ENCODE results near the gene EPHB1.

EPHB1 gene

DNA sequence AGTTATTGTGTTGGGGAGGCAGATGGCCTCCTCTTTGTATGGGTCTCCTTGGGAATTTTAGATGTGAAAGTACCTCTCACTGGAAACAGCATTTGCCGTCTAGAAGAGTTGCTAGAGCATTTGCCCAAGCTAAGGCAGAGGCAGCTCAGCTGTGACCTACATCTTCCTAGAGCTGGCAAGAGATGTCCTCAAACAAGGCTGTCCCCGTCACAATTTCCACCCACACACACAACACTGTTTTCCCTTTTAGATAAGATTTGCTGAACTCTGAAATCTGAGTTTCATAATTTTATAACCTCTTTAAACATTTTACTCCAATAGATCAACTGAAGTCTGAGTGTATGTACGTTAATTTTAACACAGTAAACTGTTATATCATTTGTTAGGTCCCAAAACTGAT, 352.6 kb downstream of the EPHB1 start:
- no peak overlapping the region for H3K4me3 ChIP-seq (ENCODE audit: low read depth, low read length)

- H3K4me3 ChIP-seq (ENCODE audit: low read depth, low read length): no peak overlapping the region
Observed at GRCh38 chr3:135148398-135149020, 353.4 kb downstream of the EPHB1 start.

DNA sequence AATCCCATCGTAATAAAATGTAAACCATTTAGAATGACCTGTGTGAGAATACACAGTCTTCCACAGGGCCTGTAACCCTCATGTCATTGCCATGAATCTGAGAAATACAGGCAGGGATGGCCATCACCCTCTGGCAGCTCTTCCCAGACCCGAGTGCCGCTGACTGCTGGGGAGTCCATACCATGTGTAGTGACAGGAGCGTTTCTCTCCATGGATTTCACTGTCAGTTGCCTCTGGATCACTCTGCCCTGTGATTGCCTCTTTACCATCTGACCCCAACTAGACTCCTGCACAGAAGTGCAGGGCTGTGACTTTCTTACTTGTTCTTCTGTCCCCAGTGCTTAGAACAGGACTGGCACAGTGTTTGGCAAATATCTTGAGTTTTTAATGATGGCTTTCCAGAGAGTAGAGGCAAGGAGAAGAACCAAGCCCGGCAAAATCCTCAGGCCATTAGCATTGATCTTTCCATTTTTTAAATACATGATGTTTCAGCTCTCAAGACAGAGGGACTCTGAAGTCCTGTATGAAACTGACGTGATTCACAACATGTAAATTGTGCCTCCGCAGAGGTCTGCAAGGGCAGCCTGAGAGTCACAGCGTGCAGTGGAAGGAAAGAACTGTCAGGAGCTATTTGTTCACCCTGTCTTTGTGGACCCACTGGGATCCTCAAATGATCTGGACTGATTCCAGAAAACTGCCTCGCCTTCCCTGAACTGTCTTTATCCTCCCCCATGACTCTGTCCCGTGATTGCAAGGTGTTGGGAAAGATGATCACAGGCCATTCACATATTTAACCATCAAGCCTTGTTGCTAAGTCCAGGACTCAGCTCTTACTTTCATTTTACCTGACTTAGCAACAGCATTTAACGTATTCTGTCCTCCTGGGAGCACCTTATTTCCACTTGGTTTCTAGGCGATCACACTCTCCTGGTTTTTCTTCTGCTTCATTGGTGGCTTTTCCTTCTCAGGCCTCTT, 354.9 kb downstream of the EPHB1 start:
- H3K4me3 ChIP-seq (ENCODE audit: low read depth, low read length): no peak overlapping the region

DNA sequence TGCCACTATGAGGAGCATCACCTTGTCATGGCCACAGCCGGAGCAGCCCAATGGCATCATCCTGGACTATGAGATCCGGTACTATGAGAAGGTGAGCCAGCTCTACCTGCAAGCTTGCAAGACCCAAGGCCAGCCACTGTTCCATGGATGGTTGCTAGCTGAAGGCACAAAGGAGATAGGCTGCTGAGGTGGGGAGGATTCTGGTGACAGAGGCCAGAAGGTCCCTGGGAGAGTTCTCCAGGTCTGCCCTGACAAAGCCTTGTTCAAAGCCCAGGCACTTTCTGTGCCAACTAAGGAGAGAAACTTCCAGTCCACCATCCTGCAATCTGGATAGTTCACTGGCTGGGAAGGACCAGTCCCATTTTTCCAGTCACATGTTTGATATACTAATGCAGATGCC, 359.1 kb downstream of the EPHB1 start:
- H3K4me3 ChIP-seq (ENCODE audit: low read depth, low read length): no peak overlapping the region

DNA sequence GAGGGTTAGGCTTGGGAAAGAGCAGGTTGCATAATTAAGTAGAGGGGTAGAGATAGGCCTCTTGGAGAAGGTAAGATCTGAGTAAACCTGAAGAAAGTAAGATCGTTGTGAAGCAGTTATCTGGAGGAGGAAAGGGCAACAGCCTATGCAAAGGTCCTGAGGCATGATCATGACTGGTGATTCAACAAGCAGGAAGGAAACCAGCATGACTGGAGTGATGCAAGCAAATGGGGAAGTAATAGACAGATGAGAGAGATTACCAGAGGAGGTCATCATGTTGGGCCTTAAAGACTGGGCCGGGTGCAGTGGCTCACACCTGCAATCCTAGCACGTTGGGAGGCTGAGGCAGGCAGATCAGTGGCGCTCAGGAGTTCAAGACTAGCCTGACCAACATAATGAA, 360.2 kb downstream of the EPHB1 start:
- H3K4me3 ChIP-seq (ENCODE audit: low read depth, low read length): no peak overlapping the region

DNA sequence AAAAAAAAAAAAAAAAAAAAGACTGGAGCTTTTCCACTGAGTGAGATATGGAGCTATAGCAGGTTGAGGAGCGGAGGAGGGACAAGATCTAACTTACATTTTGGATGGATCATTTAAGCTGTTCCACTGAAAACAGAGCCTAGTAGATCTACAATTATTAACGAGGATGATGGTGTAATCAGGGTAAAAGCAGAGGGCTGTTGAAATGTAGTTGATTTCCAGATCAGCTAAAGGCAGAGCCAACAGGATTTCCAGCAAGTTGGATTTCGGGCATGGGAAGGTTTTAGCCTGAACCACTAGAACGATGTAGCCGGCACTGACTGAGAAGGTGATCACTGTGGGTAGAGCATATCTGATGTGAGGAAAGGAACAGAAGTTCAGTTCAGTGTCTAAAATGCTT, 360.7 kb downstream of the EPHB1 start:
- no peak overlapping the region for H3K4me3 ChIP-seq (ENCODE audit: low read depth, low read length)

GRCh38 chr3:135157045-135157740, 362.1 kb downstream of the EPHB1 start:
- H3K4me3 ChIP-seq (ENCODE audit: low read depth, low read length): no peak overlapping the region

- H3K4me3 ChIP-seq (ENCODE audit: low read depth, low read length): no peak overlapping the region
Observed at GRCh38 chr3:135158520-135158919, 363.5 kb downstream of the EPHB1 start.

DNA sequence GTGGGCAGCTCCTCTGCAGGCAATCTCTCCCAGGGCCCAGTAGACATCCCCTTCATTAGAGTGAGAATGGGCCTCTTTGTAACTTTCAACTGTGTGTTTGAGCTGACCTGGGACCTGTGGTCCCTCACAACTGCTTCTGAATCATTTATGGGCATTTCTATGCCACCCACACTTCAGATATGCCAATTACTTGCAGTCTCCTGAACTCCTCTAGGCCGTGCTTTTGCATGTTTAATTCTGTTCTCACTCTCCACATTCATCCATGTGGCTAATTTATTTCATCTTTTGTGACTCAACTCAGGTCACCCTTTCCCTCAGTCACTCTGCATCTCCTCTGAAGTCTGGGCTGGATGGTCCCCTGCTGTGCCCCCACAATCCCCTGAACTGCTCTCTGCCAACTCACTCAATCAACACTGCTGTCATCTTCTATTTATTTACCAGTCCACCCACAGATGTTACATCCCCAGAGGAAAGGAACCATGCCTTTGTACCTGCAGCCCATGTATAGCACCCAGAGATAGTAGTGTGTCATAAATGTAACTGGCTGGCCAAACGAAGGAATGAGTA, 364.7 kb downstream of the EPHB1 start:
- no peak overlapping the region for H3K4me3 ChIP-seq (ENCODE audit: low read depth, low read length)

GRCh38 chr3:135161425-135161824, 366.4 kb downstream of the EPHB1 start:
- H3K4me3 ChIP-seq (ENCODE audit: low read depth, low read length): no peak overlapping the region

DNA sequence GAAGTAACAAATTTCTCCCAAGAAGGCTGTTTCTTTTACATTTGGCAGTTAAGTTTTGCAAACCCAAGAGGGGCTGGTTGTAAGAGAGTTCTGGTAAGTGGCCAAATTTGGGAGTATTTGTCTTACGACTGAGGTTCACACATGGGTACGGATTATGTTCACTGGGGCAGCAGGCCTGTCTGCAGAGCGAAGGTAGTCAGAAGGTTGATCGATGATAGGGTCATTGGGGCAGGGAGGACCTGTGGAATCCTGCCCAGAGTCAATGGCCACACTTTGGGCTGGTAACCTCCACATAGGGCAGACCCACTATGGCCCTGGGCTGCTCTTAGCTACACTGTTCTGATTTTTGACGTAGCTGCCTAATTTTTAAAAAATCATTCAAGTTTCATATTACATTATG, 368.6 kb downstream of the EPHB1 start:
- no peak overlapping the region for H3K4me3 ChIP-seq (ENCODE audit: low read depth, low read length)

DNA sequence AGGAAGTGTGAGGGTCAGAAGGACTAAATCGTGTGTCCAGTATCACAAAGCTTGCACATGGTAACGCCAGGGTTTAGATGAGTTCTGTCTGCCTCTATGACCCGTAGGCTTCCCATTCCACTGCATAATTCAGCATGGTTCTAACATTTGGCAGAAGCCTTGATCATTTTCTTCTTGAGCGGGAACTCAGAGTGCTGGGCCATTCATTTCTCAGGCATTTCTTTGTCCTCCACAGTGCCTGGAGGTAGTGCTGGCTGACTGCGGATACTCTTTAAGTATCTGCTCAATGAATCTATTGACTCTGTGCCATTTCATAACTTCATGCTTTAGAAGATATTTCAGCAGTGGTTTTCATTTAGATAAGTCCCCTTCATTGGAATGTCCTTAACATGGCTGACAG, 370.2 kb downstream of the EPHB1 start:
- H3K4me3 ChIP-seq (ENCODE audit: low read depth, low read length): no peak overlapping the region

DNA sequence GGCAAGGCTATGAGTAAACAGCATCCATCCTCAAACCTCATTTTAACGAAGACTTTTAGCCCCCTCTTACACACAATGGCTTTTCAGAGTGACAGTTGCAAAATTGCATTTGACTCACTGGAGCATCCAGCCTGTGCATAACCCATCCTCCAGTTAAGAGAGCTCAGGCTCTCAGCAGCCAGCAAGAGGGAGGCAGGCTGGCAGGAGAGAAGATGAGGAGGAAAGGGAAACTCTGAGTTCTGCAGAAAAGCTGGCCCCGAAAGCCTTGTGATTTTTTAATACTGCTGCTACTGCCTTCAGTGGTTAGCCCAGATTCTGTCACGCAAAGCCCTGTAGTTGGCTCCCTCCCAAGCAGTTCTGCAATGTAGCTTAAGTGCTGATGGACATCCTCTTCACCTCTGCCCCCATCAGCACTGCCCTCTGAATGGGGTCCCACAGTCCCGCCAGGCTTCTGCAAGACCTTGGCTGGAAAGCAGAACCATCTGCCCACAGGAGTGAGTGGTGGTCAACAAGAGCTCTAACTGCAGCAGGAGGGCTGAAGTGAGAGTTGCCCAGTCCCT, 371.3 kb downstream of the EPHB1 start:
- no peak overlapping the region for H3K4me3 ChIP-seq (ENCODE audit: low read depth, low read length)

GRCh38 chr3:135168822-135169221, 373.8 kb downstream of the EPHB1 start:
- no peak overlapping the region for H3K4me3 ChIP-seq (ENCODE audit: low read depth, low read length)

GRCh38 chr3:135169651-135170050, 374.6 kb downstream of the EPHB1 start:
- H3K4me3 ChIP-seq (ENCODE audit: low read depth, low read length): no peak overlapping the region

- H3K4me3 ChIP-seq (ENCODE audit: low read depth, low read length): no peak overlapping the region
Observed at GRCh38 chr3:135170732-135171131, 375.7 kb downstream of the EPHB1 start.

DNA sequence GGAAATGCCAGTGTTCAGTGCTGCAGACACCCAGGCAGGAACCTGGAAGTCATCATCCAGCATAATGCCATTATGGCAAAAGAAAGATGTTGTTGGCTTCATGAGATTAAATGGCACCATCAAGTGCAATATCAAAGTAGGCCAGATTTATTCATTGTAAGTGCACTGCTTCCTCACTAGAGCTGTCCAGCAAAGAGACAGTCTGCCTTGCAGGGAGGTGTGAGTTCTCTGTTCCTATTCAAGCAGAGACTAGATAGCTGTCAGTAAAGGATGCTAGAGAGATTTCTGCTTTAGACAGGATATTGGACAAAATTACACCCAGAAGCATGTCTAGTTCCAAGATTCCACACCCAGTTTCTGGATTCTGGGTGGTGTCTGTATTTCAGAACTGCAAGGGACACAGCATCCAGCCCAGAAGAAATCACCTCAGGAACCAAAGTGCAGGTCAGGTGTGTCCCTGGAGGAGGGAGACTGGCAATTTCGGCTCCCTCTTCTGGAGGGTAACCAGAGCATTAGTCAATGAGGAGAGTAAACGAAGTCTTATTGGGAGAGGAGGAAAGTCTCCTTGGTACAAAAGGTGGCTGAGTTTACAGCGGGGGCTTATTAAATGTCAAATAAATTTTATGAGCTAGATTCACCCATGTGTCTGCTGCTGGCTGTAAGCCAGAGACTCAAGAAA, 377.3 kb downstream of the EPHB1 start:
- H3K4me3 ChIP-seq (ENCODE audit: low read depth, low read length): no peak overlapping the region

DNA sequence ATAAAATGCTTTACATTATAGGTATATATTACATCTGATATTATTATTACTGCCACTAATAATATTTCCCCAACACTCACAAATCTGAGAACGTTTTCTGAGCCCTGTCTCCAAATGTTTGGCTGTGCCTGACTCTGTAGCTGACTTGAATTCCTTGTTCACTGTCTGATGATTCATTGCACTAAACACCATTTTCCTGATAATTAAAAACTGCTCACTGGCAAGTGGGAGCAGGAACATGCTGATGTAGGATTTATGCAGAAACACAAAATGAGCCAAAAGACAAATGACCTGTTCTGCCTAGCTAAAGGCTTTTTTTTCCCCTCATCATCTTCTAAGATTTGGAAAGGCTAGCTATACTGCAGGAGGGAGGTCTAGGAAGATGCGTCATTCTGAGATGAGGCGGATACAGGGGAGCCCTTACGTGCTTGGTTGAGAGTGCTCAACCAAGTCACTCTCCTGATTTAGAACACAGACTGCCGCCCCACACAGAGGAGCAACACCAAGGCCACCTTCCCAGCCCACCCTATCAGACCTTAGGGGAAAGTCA, 380.7 kb downstream of the EPHB1 start:
- H3K4me3 ChIP-seq (ENCODE audit: low read depth, low read length): no peak overlapping the region

DNA sequence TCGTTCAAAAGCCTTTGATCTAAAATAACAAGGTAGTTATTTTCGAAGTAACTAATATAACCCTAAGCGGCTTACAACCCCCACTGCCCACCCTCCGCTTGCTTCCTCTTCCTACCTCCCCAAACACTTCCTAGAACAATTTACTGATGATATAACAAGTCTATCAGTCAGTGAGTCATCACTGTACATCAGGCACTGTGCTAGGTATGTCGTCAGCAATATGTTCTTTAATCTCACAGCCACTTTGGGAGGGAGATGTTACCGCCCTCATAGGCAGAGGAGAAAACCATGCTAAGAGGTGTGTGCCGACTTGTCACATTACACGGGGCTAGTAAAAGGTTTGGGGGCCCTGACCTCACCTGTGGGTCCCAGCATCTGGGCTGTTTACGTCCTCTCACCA, 381.8 kb downstream of the EPHB1 start:
- no peak overlapping the region for H3K4me3 ChIP-seq (ENCODE audit: low read depth, low read length)

DNA sequence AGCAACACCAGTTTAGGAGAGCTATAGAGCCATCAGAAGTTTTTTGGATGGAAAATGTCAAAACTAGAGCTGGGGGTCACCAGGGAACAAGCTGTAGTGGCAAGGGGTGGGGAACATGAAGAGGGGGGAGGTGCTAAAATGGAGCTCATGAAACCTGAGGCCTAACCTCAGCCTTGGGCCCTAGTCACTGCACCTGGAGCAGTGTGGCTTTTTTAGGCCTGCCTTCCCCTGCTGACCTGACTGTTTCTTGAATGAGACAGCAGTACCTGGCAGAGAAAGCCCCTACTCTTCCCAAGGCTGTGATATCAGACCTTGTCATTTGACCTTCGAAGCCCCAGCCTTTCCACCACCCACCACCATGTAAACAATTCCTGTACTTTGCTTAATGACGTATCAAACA, 383.5 kb downstream of the EPHB1 start:
- no peak overlapping the region for H3K4me3 ChIP-seq (ENCODE audit: low read depth, low read length)
